ENCODE data around the gene IL17RE. TPM values are rescaled to one million over a fixed set of nuclear protein-coding genes. Genes with fewer than 3 reads are reported as not detected.
A peak's percentile ranks its signal among the peaks of the same experiment; 100 is the strongest.
"Not testable (repeated sequence)": the region's sequence is repeated elsewhere in the genome, so short reads cannot be mapped to it uniquely, and the experiment has no call there.

Gene IL17RE
- total RNA-seq, 1 donor from 2014 or later, result 1.0 TPM

- H3K36me3 Mint-ChIP-seq (ENCODE audit: low read depth), result peaks cover 23% of the 10 kb centered on the region
- intact Hi-C loops (cut with micrococcal nuclease), result loop anchor here (5.0 to 10.0 kb wide), 4 partner anchors 93 to 388 kb away; partner anchors contain the start of genes ARPC4, FANCD2, SEC13 and TADA3
- H3K27me3 Mint-ChIP-seq (ENCODE audit: low read depth), result no peaks in the 10 kb centered on the region
- no peaks in the 10 kb centered on the region for H3K9me3 Mint-ChIP-seq
- H3K4me1 Mint-ChIP-seq (ENCODE audit: low read depth), result peaks cover 29% of the 10 kb centered on the region
- DNase-seq (ENCODE audit: low spot score), result no peak
- H3K4me3 Mint-ChIP-seq (ENCODE audit: low read depth), result peak overlapping the region; percentile 98
- peak overlapping the region; percentile 90 for H3K27ac Mint-ChIP-seq
These were observed 31.6 kb downstream of the IL17RE start for GRCh38 chr3:9934235-9934621.

GRCh38 chr3:9934993-9935392 lies 32.3 kb downstream of the IL17RE start:
- H3K4me3 Mint-ChIP-seq (ENCODE audit: low read depth), result peak overlapping the region; percentile 98
- no peaks in the 10 kb centered on the region for H3K9me3 Mint-ChIP-seq
- DNase-seq (ENCODE audit: low spot score), result no peak
- peak overlapping the region; percentile 90 for H3K27ac Mint-ChIP-seq
- H3K27me3 Mint-ChIP-seq (ENCODE audit: low read depth), result no peaks in the 10 kb centered on the region
- intact Hi-C loops (cut with micrococcal nuclease), result loop anchor here (5.0 to 10.0 kb wide), 4 partner anchors 92 to 387 kb away; partner anchors contain the start of genes ARPC4, FANCD2, SEC13 and TADA3
- peaks cover 29% of the 10 kb centered on the region for H3K4me1 Mint-ChIP-seq (ENCODE audit: low read depth)
- peaks cover 23% of the 10 kb centered on the region for H3K36me3 Mint-ChIP-seq (ENCODE audit: low read depth)

- H3K4me3 Mint-ChIP-seq (ENCODE audit: low read depth), result no peak overlapping the region
- H3K36me3 Mint-ChIP-seq (ENCODE audit: low read depth), result peaks cover 26% of the 10 kb centered on the region
- H3K27me3 Mint-ChIP-seq (ENCODE audit: low read depth), result no peaks in the 10 kb centered on the region
- H3K4me1 Mint-ChIP-seq (ENCODE audit: low read depth), result peaks cover 29% of the 10 kb centered on the region
- no peaks in the 10 kb centered on the region for H3K9me3 Mint-ChIP-seq
- H3K27ac Mint-ChIP-seq, result no peak overlapping the region
- DNase-seq (ENCODE audit: low spot score), result no peak
- intact Hi-C loops (cut with micrococcal nuclease), result loop anchor here (10.0 kb wide), 1 partner anchor 349 kb away; no protein-coding TSS in a partner anchor
These were observed 33.4 kb downstream of the IL17RE start for GRCh38 chr3:9935966-9936510.

GRCh38 chr3:9937486-9938238 lies 35.0 kb downstream of the IL17RE start:
- H3K36me3 Mint-ChIP-seq (ENCODE audit: low read depth), result peaks cover 36% of the 10 kb centered on the region
- no peak overlapping the region for H3K4me3 Mint-ChIP-seq (ENCODE audit: low read depth)
- DNase-seq (ENCODE audit: low spot score), result no peak
- no peak overlapping the region for H3K27ac Mint-ChIP-seq
- peaks cover 19% of the 10 kb centered on the region for H3K4me1 Mint-ChIP-seq (ENCODE audit: low read depth)
- H3K27me3 Mint-ChIP-seq (ENCODE audit: low read depth), result no peaks in the 10 kb centered on the region
- H3K9me3 Mint-ChIP-seq, result no peaks in the 10 kb centered on the region
- intact Hi-C loops (cut with micrococcal nuclease), result loop anchor here (10.0 kb wide), 1 partner anchor 347 kb away; no protein-coding TSS in a partner anchor

GRCh38 chr3:9938966-9939365 lies 36.3 kb downstream of the IL17RE start:
- peaks cover 44% of the 10 kb centered on the region for H3K36me3 Mint-ChIP-seq (ENCODE audit: low read depth)
- no peak overlapping the region for H3K27ac Mint-ChIP-seq
- H3K27me3 Mint-ChIP-seq (ENCODE audit: low read depth), result no peaks in the 10 kb centered on the region
- no peak for DNase-seq (ENCODE audit: low spot score)
- peaks cover 19% of the 10 kb centered on the region for H3K4me1 Mint-ChIP-seq (ENCODE audit: low read depth)
- H3K4me3 Mint-ChIP-seq (ENCODE audit: low read depth), result no peak overlapping the region
- H3K9me3 Mint-ChIP-seq, result no peaks in the 10 kb centered on the region
- intact Hi-C loops (cut with micrococcal nuclease), result loop anchor here (10.0 kb wide), 1 partner anchor 346 kb away; no protein-coding TSS in a partner anchor

GRCh38 chr3:9939906-9940305 lies 37.3 kb downstream of the IL17RE start:
- not testable (repeated sequence) for DNase-seq (ENCODE audit: low spot score); H3K9me3 Mint-ChIP-seq; H3K27ac Mint-ChIP-seq; H3K4me3 Mint-ChIP-seq (ENCODE audit: low read depth); H3K27me3 Mint-ChIP-seq (ENCODE audit: low read depth)
- intact Hi-C loops (cut with micrococcal nuclease), result loop anchor here (10.0 kb wide), 1 partner anchor 345 kb away; no protein-coding TSS in a partner anchor
- peaks cover 13% of the 10 kb centered on the region for H3K4me1 Mint-ChIP-seq (ENCODE audit: low read depth)
- H3K36me3 Mint-ChIP-seq (ENCODE audit: low read depth), result peaks cover 47% of the 10 kb centered on the region

- Mint-ChIP-seq H3K4me1 (ENCODE audit: low read depth) (peaks cover 8% of the 10 kb centered on the region), H3K9me3 (no peaks in the 10 kb centered on the region), H3K4me3 (ENCODE audit: low read depth) (no peak overlapping the region), H3K27ac (no peak overlapping the region), H3K27me3 (ENCODE audit: low read depth) (no peaks in the 10 kb centered on the region), H3K36me3 (ENCODE audit: low read depth) (peaks cover 39% of the 10 kb centered on the region)
- DNase-seq (ENCODE audit: low spot score), result no peak
- intact Hi-C loops (cut with micrococcal nuclease), result no loop called here
These were observed 38.1 kb downstream of the IL17RE start for GRCh38 chr3:9940746-9941145.

GRCh38 chr3:9942164-9942563 lies 39.5 kb downstream of the IL17RE start:
- H3K27ac Mint-ChIP-seq, result no peak overlapping the region
- H3K4me1 Mint-ChIP-seq (ENCODE audit: low read depth), result peaks cover 5% of the 10 kb centered on the region
- no peaks in the 10 kb centered on the region for H3K27me3 Mint-ChIP-seq (ENCODE audit: low read depth)
- intact Hi-C loops (cut with micrococcal nuclease), result no loop called here
- H3K9me3 Mint-ChIP-seq, result no peaks in the 10 kb centered on the region
- peaks cover 30% of the 10 kb centered on the region for H3K36me3 Mint-ChIP-seq (ENCODE audit: low read depth)
- no peak for DNase-seq (ENCODE audit: low spot score)
- no peak overlapping the region for H3K4me3 Mint-ChIP-seq (ENCODE audit: low read depth)

- no peak for DNase-seq (ENCODE audit: low spot score)
- Mint-ChIP-seq H3K36me3 (ENCODE audit: low read depth) (peaks cover 25% of the 10 kb centered on the region), H3K4me1 (ENCODE audit: low read depth) (peaks cover 5% of the 10 kb centered on the region), H3K27me3 (ENCODE audit: low read depth) (no peaks in the 10 kb centered on the region), H3K4me3 (ENCODE audit: low read depth) (no peak overlapping the region), H3K9me3 (no peaks in the 10 kb centered on the region), H3K27ac (no peak overlapping the region)
- intact Hi-C loops (cut with micrococcal nuclease), result no loop called here
These were observed 40.5 kb downstream of the IL17RE start for GRCh38 chr3:9942934-9943690.

- H3K9me3 Mint-ChIP-seq, result no peaks in the 10 kb centered on the region
- H3K27me3 Mint-ChIP-seq (ENCODE audit: low read depth), result no peaks in the 10 kb centered on the region
- H3K27ac Mint-ChIP-seq, result no peak overlapping the region
- intact Hi-C loops (cut with micrococcal nuclease), result no loop called here
- H3K36me3 Mint-ChIP-seq (ENCODE audit: low read depth), result peaks cover 25% of the 10 kb centered on the region
- H3K4me1 Mint-ChIP-seq (ENCODE audit: low read depth), result peaks cover 5% of the 10 kb centered on the region
- DNase-seq (ENCODE audit: low spot score), result no peak
- H3K4me3 Mint-ChIP-seq (ENCODE audit: low read depth), result no peak overlapping the region
These were observed 41.6 kb downstream of the IL17RE start for GRCh38 chr3:9944271-9944670.

- H3K27me3 Mint-ChIP-seq (ENCODE audit: low read depth), result no peaks in the 10 kb centered on the region
- DNase-seq (ENCODE audit: low spot score), result no peak
- no peak overlapping the region for H3K27ac Mint-ChIP-seq
- H3K4me3 Mint-ChIP-seq (ENCODE audit: low read depth), result peak overlapping the region; percentile 48
- intact Hi-C loops (cut with micrococcal nuclease), result no loop called here
- H3K4me1 Mint-ChIP-seq (ENCODE audit: low read depth), result peaks cover 5% of the 10 kb centered on the region
- H3K9me3 Mint-ChIP-seq, result no peaks in the 10 kb centered on the region
- peaks cover 25% of the 10 kb centered on the region for H3K36me3 Mint-ChIP-seq (ENCODE audit: low read depth)
These were observed 42.7 kb downstream of the IL17RE start for GRCh38 chr3:9945358-9945757.

- Mint-ChIP-seq H3K4me3 (ENCODE audit: low read depth) (peak overlapping the region; percentile 84), H3K27me3 (ENCODE audit: low read depth) (no peaks in the 10 kb centered on the region), H3K9me3 (no peaks in the 10 kb centered on the region), H3K27ac (peak overlapping the region; percentile 87), H3K4me1 (ENCODE audit: low read depth) (peaks cover 12% of the 10 kb centered on the region), H3K36me3 (ENCODE audit: low read depth) (peaks cover 22% of the 10 kb centered on the region)
- intact Hi-C loops (cut with micrococcal nuclease), result loop anchor here (2.0 kb wide), 1 partner anchor 14 kb away; the partner anchor contains the start of gene CRELD1
- peak; percentile 85 for DNase-seq (ENCODE audit: low spot score)
These were observed 43.7 kb downstream of the IL17RE start for GRCh38 chr3:9946112-9947024.

Measured in activated T-helper 2 cell treated with anti-CD3 and anti-CD28 coated beads, Interferon-gamma antibody, Interleukin-2, Interleukin-4, amounts not matched to agents 10 μg/mL and 5 μg/mL and 100 μg/mL, durations not matched to agents 14 hours and 24 hours and 36 hours (primary cell).